DND-41 (cell line): ENCODE results near the gene RUBCNL.

Source experiments
- CTCF ChIP-seq: IDR thresholded peaks from 2 replicates; pipeline ENCODE4 v1.5.1; 2012; ENCODE audit warnings: borderline replicate concordance, low read length, moderate library complexity, mild to moderate bottlenecking; ENCODE audit not compliant: poor library complexity, severe bottlenecking; ENCODE audit errors: extremely low read depth
- EZH2 ChIP-seq: IDR thresholded peaks from 3 replicates; pipeline ENCODE4 v1.6.1; 2012; ENCODE audit warnings: borderline replicate concordance, low read depth, mild to moderate bottlenecking, moderate library complexity, low read length, inconsistent platforms; ENCODE audit not compliant: severe bottlenecking

GRCh38 chr13:46296115-46296822 lies 90.8 kb downstream of the RUBCNL start:
- TF ChIP-seq CTCF: no peak
- no peak for TF ChIP-seq EZH2
